Activated T-cell treated with anti-CD3 and anti-CD28 coated beads, Interleukin-2, amount 50 U/mL, for 4 hours (primary cell): ENCODE measurements around the gene NME5. TPM values are rescaled to one million over a fixed set of nuclear protein-coding genes. Genes with fewer than 3 reads are reported as not detected.

ENCODE experiments used
- ATAC-seq, 2 donors: fragments of 200-7000 bp; cut with Tn5 transposase; one replicate each; pipeline ENCODE4 v1.10.0; 2021
- DNase-seq: peaks from one replicate; pipeline ENCODE4 v3.0.0-alpha.2; 2020
- H3K27me3 Mint-ChIP-seq: one replicate; pipeline ENCODE4 v1.8.0; 2021; ENCODE audit warnings: low read depth, mixed read lengths
- H3K36me3 Mint-ChIP-seq: one replicate; pipeline ENCODE4 v1.8.0; 2022; ENCODE audit warnings: mixed read lengths; ENCODE audit not compliant: insufficient read depth
- H3K4me1 Mint-ChIP-seq: one replicate; pipeline ENCODE4 v1.8.0; 2021; ENCODE audit warnings: low read depth, mixed read lengths
- H3K4me3 Mint-ChIP-seq: one replicate; pipeline ENCODE4 v1.8.0; 2021; ENCODE audit warnings: mild to moderate bottlenecking, moderate library complexity, mixed read lengths
- H3K9me3 Mint-ChIP-seq: one replicate; pipeline ENCODE4 v1.8.0; 2021; ENCODE audit warnings: mixed read lengths
- total RNA-seq, 3 donors: library from RNA; stranded (reverse); gene quantifications; one replicate each; pipeline ENCODE4 v1.2.1, GENCODE V29; 2021

NME5 gene, protein sequence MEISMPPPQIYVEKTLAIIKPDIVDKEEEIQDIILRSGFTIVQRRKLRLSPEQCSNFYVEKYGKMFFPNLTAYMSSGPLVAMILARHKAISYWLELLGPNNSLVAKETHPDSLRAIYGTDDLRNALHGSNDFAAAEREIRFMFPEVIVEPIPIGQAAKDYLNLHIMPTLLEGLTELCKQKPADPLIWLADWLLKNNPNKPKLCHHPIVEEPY
- not detected for total RNA-seq

DNA sequence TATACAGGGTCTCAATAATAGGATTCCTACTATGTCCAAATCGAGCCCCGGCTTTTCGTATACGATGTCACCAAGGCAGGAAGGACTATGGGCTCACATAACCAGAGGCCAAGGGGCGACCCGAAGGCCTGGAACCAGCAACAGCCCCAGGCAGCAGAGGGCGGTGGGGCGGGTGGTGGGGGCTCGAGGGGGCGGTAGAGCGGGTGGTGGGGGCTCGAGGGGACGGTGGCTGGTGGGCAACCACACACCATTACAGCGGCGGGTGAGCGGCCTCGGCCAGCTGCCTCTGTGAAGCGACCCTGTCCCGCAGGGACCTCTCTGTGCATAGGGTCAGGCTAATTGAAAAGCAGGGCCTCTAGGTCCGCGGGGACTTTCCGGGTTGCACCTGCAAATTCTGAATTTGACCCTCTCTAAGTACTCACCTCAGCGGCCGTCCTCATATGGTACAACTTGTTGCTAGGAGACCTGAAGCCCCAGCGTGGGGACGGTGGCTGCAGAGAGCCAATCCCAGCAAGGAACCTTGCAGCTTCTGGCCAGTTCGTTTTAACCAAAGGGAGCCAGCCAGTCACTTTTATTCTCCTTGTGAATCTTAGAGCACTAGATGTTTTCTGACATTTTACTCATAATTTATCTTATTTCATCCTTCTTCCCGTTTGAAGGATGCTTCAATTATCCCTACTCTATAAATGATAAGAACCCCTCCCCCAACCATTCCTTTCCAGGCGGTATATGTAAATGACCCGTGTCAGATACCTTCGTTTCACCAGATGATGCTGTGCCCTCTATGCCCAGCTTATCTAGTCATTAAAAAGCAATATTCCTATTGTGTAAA, at the start of gene NME5:
NME5 (minus strand) TSS at position 480 of the 832 bp plus-strand sequence. CDS start 648 bp downstream, outside the sequence.
- Mint-ChIP-seq H3K36me3 (no peaks in the 10 kb centered on the region), H3K4me3 (no peak within 1 kb of the TSS), H3K4me1 (no peaks in the 10 kb centered on the region), H3K9me3 (no peaks in the 10 kb centered on the region), H3K27me3 (peaks cover 14% of the 10 kb centered on the region)
- DNase-seq (no peak), ATAC-seq (no peak)

DNA sequence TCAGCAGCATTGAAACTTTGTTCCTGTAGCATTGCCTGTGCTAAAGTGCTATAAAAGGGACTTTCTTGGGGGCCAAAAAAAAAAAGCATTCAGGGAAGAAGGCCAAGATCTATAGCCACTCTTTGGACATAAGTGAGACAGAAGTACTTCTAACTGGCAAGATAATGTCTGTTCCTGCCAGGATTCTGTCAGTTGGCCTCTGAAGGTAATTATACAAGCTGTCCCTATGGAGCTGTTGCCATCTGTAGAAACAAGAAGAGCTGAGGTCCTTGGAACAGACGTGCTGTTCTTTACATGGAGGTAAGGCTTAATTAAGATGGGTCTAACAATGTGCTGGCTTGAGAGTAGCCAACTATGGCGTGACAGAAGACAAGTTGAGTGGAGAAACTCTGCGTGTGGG, 49.4 kb upstream of the NME5 start:
- peaks cover 30% of the 10 kb centered on the region for H3K36me3 Mint-ChIP-seq
- H3K27me3 Mint-ChIP-seq = no peaks in the 10 kb centered on the region
- DNase-seq (no peak), ATAC-seq (no peak)
- no peak overlapping the region for H3K4me3 Mint-ChIP-seq
- no peaks in the 10 kb centered on the region for H3K4me1 Mint-ChIP-seq
- H3K9me3 Mint-ChIP-seq = no peaks in the 10 kb centered on the region

DNA sequence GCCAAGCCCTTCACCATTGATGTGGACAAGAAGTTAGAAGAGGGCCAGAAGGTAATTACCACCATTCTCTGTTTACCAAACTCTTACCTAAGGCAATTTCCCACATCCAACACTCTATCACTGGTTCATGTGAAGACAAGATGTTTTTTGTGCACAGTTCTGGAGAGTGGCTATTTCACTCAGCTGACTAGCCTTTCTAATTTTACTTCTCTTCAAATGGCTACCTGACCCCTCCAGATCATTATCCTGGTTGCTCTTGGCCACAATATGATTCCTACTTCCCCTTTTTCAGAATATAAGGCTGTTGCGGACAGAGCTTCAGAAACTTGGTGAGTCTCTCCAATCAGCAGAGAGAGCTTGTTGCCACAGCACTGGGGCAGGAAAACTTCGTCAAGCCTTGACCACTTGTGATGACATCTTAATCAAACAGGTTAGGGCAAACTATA, 46.8 kb upstream of the NME5 start:
- H3K27me3 Mint-ChIP-seq = no peaks in the 10 kb centered on the region
- no peak for DNase-seq
- no peak for ATAC-seq
- H3K9me3 Mint-ChIP-seq = no peaks in the 10 kb centered on the region
- no peaks in the 10 kb centered on the region for H3K4me1 Mint-ChIP-seq
- H3K36me3 Mint-ChIP-seq = peaks cover 22% of the 10 kb centered on the region
- no peak overlapping the region for H3K4me3 Mint-ChIP-seq

DNA sequence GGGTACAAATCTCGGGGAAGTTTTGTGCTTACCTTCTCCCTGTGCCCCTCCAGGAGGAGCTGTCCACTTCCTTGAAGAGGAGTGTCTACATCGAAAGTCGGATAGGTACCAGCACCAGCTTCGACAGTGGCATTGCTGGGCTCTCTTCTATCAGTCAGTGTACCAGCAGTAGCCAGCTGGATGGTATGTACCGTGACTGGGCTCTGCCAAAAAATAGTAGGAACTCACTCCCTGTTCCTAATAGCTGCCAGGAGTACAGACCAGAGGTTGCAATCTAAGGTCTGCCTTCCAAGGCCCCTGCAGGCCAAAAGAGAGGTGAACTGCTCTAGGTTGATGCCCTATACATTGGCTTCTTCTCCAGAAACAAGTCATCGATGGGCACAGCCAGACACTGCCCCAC, 43.6 kb upstream of the NME5 start:
- Mint-ChIP-seq H3K36me3 (peaks cover 11% of the 10 kb centered on the region), H3K27me3 (no peaks in the 10 kb centered on the region), H3K4me3 (no peak overlapping the region), H3K9me3 (no peaks in the 10 kb centered on the region), H3K4me1 (peaks cover 4% of the 10 kb centered on the region)
- DNase-seq (no peak), ATAC-seq (no peak)

DNA sequence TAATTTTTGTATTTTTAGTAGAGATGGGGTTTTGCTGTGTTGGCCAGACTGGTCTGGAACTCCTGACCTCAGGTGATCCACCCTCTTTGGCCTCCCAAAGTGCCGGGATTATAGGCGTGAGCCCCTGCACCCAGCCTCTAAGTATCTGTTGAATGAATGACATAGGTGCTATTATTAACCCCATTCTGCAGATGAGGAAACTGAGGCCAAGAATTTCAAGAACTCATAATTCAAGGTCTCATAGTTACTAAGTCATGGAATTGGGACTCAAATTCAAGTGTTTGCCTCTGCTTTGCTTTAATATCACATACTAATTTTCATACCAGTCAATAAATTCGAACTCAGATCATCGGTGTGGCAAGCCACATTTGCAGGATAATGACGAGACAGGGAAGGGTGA, 41.6 kb upstream of the NME5 start:
- H3K27me3 Mint-ChIP-seq = no peaks in the 10 kb centered on the region

DNA sequence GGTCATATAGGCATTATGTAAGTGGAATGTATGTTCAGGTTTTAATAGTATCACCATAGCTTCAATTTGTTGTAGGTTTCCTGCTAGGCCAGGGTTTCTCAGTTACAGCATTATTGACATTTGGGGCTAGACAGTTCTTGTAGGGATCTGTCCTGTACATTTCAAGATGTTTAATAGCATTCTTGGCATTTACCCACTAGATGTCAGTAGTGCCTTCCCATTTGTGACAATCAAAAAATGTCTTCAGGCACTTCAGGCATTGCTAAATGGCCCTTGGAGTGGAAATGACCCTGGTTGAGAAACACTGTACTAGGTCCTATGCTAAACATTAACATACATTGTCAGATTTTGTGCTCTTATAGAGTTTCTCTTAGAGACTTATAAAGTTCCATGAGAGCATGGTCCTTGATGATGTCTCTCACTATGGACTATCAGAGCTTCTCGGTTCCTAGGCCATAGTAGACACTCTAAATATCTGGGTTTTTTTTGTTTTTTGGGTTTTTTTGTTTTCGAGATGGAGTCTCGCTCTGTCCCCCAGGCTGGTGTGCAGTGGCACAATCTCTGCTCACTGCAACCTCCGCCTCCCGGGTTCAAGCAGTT, 41.1 kb upstream of the NME5 start:
- ATAC-seq (no peak), DNase-seq (no peak)
- no peaks in the 10 kb centered on the region for H3K27me3 Mint-ChIP-seq
- peak overlapping the region; percentile 49 for H3K4me3 Mint-ChIP-seq
- no peaks in the 10 kb centered on the region for H3K9me3 Mint-ChIP-seq
- peaks cover 6% of the 10 kb centered on the region for H3K36me3 Mint-ChIP-seq
- H3K4me1 Mint-ChIP-seq = peaks cover 9% of the 10 kb centered on the region

More for the DNA sequence above, 41.6 kb upstream of the NME5 start:
- H3K9me3 Mint-ChIP-seq = no peaks in the 10 kb centered on the region
- H3K4me1 Mint-ChIP-seq = peaks cover 8% of the 10 kb centered on the region
- DNase-seq (no peak), ATAC-seq (no peak)
- H3K4me3 Mint-ChIP-seq = no peak overlapping the region
- peaks cover 6% of the 10 kb centered on the region for H3K36me3 Mint-ChIP-seq

DNA sequence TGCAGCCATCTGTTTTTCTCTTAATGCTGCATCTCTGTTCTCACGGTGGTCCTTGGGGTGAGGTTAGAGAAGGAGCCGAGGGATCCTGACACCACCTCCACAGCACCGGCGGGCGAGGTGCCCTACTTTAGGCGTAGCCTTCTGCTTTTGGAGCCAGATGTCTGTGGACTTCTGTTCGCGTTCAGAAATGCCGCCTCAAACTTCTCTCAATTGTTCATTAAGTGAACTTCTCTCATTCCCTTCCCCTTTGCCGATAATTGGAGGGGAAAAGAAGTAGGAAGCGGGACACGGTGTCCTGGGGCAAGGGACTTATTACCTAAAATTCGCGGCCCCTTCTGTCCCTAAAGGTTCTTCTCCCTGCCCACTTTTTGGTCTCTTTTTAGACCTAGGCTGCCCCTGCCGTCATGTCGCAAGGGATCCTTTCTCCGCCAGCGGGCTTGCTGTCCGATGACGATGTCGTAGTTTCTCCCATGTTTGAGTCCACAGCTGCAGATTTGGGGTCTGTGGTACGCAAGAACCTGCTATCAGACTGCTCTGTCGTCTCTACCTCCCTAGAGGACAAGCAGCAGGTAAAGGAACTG, 40.1 kb upstream of the NME5 start:
- H3K9me3 Mint-ChIP-seq = no peaks in the 10 kb centered on the region
- peaks cover 11% of the 10 kb centered on the region for H3K4me1 Mint-ChIP-seq
- no peak overlapping the region for H3K4me3 Mint-ChIP-seq
- ATAC-seq = no peak
- DNase-seq = no peak
- H3K36me3 Mint-ChIP-seq = peaks cover 2% of the 10 kb centered on the region
- no peaks in the 10 kb centered on the region for H3K27me3 Mint-ChIP-seq

DNA sequence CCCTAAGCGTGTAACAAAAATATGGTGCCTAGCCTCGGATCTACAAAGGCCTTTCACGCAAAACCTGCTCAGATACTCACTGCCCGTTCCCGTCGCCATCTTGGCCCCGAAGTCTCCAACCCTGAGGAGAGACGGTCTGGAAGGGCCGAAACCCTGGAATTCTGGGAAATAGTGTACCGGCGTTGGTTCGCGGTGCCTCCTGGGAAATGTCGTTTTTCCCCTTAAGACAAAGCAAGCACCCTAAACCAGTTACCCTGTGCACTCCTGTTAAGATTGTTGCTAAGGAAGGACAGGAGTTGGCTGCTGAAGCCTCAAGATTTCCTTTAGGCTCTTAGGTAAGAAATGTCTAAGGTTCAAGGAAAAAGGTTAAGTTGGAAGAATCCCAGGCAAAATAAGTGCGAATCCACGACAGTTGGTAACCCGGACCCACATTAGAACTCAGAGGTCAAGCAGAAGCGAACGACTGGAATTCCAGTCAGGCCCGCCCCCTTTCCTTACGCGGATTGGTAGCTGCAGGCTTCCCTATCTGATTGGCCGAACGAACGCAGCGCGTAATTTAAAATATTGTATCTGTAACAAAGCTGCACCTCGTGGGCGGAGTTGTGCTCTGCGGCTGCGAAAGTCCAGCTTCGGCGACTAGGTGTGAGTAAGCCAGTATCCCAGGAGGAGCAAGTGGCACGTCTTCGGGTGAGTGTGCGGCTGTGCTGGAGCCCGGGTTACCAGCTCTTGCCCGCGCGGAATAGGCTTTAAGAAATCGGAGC, 39.5 kb upstream of the NME5 start, which contains the start of the genes BRD8 and KIF20A:
BRD8 (minus strand) TSS at position 115 of the 761 bp plus-strand sequence; CDS start at position 99, 16 bp downstream.
KIF20A (plus strand) TSS at position 597 of the 761 bp plus-strand sequence. CDS start 569 bp downstream, outside the sequence.
- H3K4me3 Mint-ChIP-seq = no peak within 1 kb of the TSS
- H3K36me3 Mint-ChIP-seq = peaks cover 3% of the 10 kb centered on the region
- ATAC-seq = peak; percentile 95 to 96
- H3K27me3 Mint-ChIP-seq = no peaks in the 10 kb centered on the region
- peak; percentile 80 for DNase-seq
- H3K4me1 Mint-ChIP-seq = peaks cover 11% of the 10 kb centered on the region
- no peaks in the 10 kb centered on the region for H3K9me3 Mint-ChIP-seq

DNA sequence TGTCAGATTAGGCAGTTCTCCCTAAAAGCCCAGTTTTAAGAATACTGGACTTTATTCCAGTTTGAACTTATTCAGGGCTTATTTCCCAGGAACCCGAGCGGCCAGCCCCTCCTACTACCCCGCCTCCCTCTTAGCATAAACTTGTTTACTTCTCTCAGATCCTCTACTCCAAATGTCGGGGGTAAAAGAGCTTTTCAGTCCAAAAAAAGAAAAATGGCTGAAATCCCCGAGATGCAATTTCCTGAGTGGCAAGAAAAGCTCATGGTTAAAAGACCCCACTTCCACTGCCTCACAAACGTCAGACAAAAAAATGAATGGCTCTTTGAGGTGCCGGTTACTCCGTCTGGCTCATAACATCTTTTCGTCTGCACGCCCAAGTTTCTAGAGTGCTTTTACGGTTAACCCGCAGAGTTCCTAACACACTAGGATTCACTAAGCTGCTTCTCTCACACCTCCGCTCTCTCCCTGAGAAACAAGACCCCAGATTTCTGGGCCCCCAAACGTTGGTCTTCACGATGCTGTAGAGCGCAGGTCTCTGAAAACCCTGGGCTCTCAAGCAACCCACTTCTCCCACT, 38.8 kb upstream of the NME5 start:
- peaks cover 7% of the 10 kb centered on the region for H3K36me3 Mint-ChIP-seq
- H3K4me1 Mint-ChIP-seq = peaks cover 11% of the 10 kb centered on the region
- H3K27me3 Mint-ChIP-seq = no peaks in the 10 kb centered on the region
- H3K4me3 Mint-ChIP-seq = no peak overlapping the region
- H3K9me3 Mint-ChIP-seq = no peaks in the 10 kb centered on the region
- ATAC-seq = no peak
- no peak for DNase-seq

DNA sequence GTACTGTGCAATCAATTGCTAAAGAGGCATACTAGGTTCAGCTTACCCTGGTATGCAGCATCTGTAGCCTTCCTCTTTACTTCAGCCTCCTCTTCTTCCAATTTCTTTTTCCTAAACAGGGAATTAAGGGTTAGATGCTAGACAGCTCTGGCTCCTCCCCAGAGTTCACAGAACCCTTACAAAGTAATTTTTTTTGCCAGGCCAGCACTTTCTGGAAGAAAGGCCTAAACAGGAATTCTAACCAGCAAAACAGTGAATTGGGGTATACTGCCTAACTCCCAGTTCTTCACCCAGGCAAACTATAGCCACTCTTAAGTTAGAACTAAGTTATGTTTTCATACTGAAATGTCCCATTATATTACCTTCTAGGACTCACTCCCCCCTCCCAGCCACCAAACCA, 31.1 kb upstream of the NME5 start:
- Mint-ChIP-seq H3K9me3 (no peaks in the 10 kb centered on the region), H3K4me1 (peaks cover 2% of the 10 kb centered on the region), H3K27me3 (no peaks in the 10 kb centered on the region), H3K36me3 (peaks cover 50% of the 10 kb centered on the region), H3K4me3 (no peak overlapping the region)
- ATAC-seq (no peak), DNase-seq (no peak)

DNA sequence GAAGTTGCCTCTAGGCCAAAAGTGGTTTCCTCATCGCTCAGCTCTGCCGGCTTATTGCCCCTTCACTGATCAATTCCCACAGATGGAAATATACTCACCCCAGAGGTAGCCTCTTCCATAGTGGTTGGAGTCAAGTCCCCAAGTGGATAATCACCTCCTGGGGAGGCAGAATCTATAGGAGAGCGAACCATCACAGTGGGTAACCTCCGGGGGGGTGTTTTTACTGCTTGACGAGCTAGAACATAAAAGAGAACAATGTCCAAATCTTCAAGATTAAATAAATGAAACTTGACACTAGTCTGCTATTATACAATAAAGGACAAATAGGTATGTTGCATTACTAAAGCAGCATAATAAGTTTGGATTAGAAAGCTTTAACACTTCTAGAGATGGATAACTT, 29.9 kb upstream of the NME5 start:
- Mint-ChIP-seq H3K27me3 (no peaks in the 10 kb centered on the region), H3K9me3 (no peaks in the 10 kb centered on the region), H3K36me3 (peaks cover 60% of the 10 kb centered on the region), H3K4me1 (no peaks in the 10 kb centered on the region), H3K4me3 (no peak overlapping the region)
- no peak for ATAC-seq
- DNase-seq = no peak

DNA sequence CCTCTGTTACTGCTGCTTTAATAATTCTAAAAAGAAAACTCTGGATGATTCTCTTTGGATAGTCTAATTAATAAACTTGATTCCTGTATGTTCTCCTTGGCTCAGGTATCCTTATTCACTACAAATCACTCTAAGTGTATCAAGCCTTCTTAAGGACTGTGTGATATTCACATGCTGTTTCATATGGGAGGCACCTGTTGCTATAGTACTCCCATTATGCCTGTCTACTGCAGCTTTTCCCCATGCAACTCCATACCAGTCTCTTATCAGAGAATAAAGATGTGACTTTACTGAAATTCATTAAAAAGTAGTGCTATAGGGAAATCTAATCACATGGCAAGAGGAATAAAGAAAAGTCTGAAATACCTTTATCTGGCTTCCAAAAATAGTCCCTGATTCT, 24.5 kb upstream of the NME5 start:
- H3K4me3 Mint-ChIP-seq = no peak overlapping the region
- peaks cover 65% of the 10 kb centered on the region for H3K36me3 Mint-ChIP-seq
- no peaks in the 10 kb centered on the region for H3K9me3 Mint-ChIP-seq
- DNase-seq = no peak
- no peaks in the 10 kb centered on the region for H3K4me1 Mint-ChIP-seq
- no peak for ATAC-seq
- H3K27me3 Mint-ChIP-seq = no peaks in the 10 kb centered on the region

DNA sequence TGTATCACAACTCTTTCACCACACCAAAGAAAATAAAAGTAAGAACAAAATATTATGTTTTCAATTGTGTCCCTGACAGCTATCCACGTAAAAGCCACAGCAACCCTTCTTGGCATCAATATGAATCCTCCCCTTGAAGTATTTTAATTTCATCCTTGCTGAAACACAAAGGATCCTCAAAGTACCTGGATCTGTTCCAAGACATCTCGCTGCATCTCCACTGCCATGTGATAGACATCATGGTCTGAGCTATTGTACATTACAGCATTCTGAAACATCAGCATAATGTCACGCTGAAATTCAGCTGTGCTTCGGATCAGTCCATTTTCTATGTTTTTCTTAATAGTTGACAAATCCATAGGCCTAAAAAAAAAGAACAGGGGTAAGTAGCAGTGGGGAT, 21.5 kb upstream of the NME5 start:
- H3K4me1 Mint-ChIP-seq = no peaks in the 10 kb centered on the region
- ATAC-seq (no peak), DNase-seq (no peak)
- peaks cover 56% of the 10 kb centered on the region for H3K36me3 Mint-ChIP-seq
- no peaks in the 10 kb centered on the region for H3K9me3 Mint-ChIP-seq
- H3K4me3 Mint-ChIP-seq = no peak overlapping the region
- H3K27me3 Mint-ChIP-seq = no peaks in the 10 kb centered on the region
